ENCODE data around the gene PHLDB2. TPM values are rescaled to one million over a fixed set of nuclear protein-coding genes. Genes with fewer than 3 reads are reported as not detected.

The PHLDB2 gene
- total and polyA plus RNA-seq, 2 of the 13 experiments (the other 11 are each of a cell fraction or from before 2014, with no cell fraction given): 8.4 to 23.6 TPM

- no peak for ATAC-seq
- no peaks in the 10 kb centered on the region for H3K9me3 ChIP-seq (ENCODE audit: low read length)
- in situ Hi-C loops (cut with HindIII; ENCODE audit: extremely low pct_ligation_motif_present, low pct_unique_long_range_greater_than_20kb) (loop anchor here (5.0 kb wide), 1 partner anchor 254 kb away; no protein-coding TSS in a partner anchor), intact Hi-C loops (cut with micrococcal nuclease; ENCODE audit: unreplicated experiment) (no loop called here)
- H3K9ac ChIP-seq (ENCODE audit: insufficient read depth, low read depth, low read length): no peak overlapping the region
- 94% methylated on average over 11 of the region's 11 CpGs for WGBS (ENCODE audit: low lambda C conversion rate)
- H3K4me1 ChIP-seq (ENCODE audit: insufficient read depth, low read length): peaks cover 10% of the 10 kb centered on the region
- no peaks in the 10 kb centered on the region for H3K27me3 ChIP-seq (ENCODE audit: control insufficient read depth in 1 of 2, insufficient read depth in 2 of 2, low read length in 2 of 2)
- H4K20me1 ChIP-seq (ENCODE audit: insufficient read depth, low read length): no peaks in the 10 kb centered on the region
- no peak for FAIRE-seq
- POLR2A ChIA-PET: no interaction called here
- TF ChIP-seq DRAP1 (CRISPR knock-in tag; IDR thresholded peaks at IDR 0.05) (no peak), ZMAT3 (CRISPR knock-in tag; conservative IDR thresholded peaks at IDR 0.05) (no peak), ARNT2 (CRISPR knock-in tag; IDR thresholded peaks at IDR 0.05; ENCODE audit: low read depth) (no peak), NR2F6 (IDR thresholded peaks at IDR 0.05) (no peak), NR2F6 (CRISPR knock-in tag; IDR thresholded peaks at IDR 0.05) (no peak), MTA3 (CRISPR knock-in tag; IDR thresholded peaks at IDR 0.05) (no peak), STAG1 (CRISPR knock-in tag; IDR thresholded peaks at IDR 0.05) (no peak), ZNF761 (CRISPR knock-in tag; conservative IDR thresholded peaks at IDR 0.05) (no peak), ZMYM4 (CRISPR knock-in tag; IDR thresholded peaks at IDR 0.05) (no peak), ZNF33A (CRISPR knock-in tag; IDR thresholded peaks at IDR 0.05; ENCODE audit: borderline replicate concordance) (no peak), ZNF687 (CRISPR knock-in tag; IDR thresholded peaks at IDR 0.05) (no peak), KLF13 (CRISPR knock-in tag; IDR thresholded peaks at IDR 0.05) (no peak), POLR2AphosphoS2 (IDR thresholded peaks at IDR 0.05; ENCODE audit: low read depth, low read length) (no peak), BRCA1 (CRISPR knock-in tag; IDR thresholded peaks at IDR 0.05) (no peak)
- H3K4me3 ChIP-seq (replicated peaks in 1 of 3; ENCODE audit: insufficient read depth in 1 of 3, low read depth in 2 of 3, low read length in 3 of 3): no peak overlapping the region
- H3K4me2 ChIP-seq (ENCODE audit: low read depth, low read length): no peak overlapping the region
- BruUV-seq (replicated peaks): no TSS peak
- CTCF ChIA-PET (ENCODE audit: low intra/inter-chr PET ratio, low total read pairs): no interaction called here
- DNase-seq (ENCODE audit: low spot score): no peak
- H3K27ac ChIP-seq (ENCODE audit: extremely low read length, insufficient read depth, low read length): no peak overlapping the region
- H3K79me2 ChIP-seq (ENCODE audit: insufficient read depth, low read length): no peaks in the 10 kb centered on the region
- H2AFZ ChIP-seq (ENCODE audit: low read length): no peak overlapping the region
- peaks cover 0 to 4% of the 10 kb centered on the region in 2 experiments; a peak in 3 of 5 replicates for H3K36me3 ChIP-seq (replicated peaks in 1 of 2; ENCODE audit: control insufficient read depth in 1 of 2, insufficient read depth in 2 of 2, low read length in 2 of 2)
These were observed 112.6 kb downstream of the PHLDB2 start for GRCh38 chr3:111971533-111972130.
